ENCODE measurements around the gene GSTT2.
"Not testable (repeated sequence)": the region's sequence is repeated elsewhere in the genome, so short reads cannot be mapped to it uniquely, and the experiment has no call there.

Gene GSTT2

GRCh38 chr22:23974345-23974744, 5.6 kb upstream of the GSTT2 start, which contains the start of gene DDT:
DDT (minus strand) TSS chr22:23974441; CDS start chr22:23974414, 27 bp downstream.
- DNase-seq (ENCODE audit: low read depth in 2 of 2): not testable (repeated sequence)

DNA sequence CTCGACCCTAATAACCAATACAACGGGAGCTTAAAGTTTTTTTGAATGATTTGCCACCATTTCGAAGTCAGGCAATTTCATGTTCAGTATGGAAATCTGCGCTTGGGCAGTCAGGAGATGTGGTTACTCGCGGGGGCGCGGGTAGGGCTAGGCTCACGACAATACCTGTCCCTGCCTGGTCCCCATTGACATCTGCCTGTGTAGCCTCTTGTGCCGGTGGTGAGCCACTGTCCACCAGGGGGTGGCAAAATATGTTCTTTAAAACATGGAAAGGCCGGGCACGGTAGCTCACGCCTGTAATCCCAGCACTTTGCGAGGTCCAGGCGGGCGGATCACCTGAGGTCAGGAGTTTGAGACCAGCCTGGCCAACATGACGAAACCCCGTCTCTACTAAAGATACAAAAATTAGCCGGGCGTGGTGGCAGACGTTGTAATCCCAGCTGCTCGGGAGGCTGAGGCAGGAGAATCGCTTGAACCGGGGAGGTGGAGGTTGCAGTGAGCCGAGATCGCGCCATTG, 5.0 kb upstream of the GSTT2 start:
- DNase-seq (ENCODE audit: low read depth in 2 of 2): not testable (repeated sequence)

DNA sequence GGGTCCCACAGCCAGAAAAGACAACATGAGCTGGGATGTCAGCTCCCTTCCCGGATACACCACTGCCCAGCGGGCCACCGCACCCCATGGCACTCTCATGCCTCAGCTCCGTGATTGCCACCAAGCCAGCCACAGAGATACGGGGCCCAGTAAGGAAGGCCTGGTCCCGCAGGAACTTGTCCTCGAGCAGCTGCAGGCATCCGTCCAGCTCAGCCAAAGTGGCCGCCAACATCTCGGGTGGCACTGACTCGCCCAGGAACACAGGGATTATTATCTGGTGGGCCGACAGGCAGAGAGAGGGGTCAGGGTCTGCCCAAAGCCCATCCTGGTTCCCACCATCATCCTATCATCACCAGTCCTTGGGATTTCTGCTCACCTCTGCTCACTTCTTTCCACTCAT, 2.6 kb upstream of the GSTT2 start:
- not testable (repeated sequence) for DNase-seq (ENCODE audit: low read depth in 2 of 2)

DNA sequence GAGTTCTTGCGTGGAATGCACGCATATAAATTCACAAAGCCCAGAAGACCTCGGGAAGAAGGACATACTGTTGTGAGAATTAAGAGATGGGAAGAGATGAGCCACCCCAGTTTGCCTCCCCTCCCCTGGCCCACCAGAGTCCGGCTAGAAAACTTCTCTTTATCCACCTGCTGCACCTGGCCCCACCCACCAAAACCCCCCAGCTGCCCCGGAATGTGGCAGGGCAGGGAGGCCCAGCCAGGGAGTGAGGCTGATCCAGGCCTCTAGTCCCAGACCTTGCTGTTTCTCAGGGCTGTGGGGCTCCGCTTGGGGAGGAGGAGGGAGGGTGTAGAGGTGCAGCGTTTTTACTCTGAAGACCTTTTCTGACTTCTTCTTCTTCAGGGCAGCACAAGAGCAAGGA, 633 bp downstream of the GSTT2 start:
- not testable (repeated sequence) for DNase-seq (ENCODE audit: low read depth in 2 of 2)

- DNase-seq (ENCODE audit: low read depth in 2 of 2): no peak
Measured at GRCh38 chr22:23984430-23984829, 4.5 kb downstream of the GSTT2 start.

DNA sequence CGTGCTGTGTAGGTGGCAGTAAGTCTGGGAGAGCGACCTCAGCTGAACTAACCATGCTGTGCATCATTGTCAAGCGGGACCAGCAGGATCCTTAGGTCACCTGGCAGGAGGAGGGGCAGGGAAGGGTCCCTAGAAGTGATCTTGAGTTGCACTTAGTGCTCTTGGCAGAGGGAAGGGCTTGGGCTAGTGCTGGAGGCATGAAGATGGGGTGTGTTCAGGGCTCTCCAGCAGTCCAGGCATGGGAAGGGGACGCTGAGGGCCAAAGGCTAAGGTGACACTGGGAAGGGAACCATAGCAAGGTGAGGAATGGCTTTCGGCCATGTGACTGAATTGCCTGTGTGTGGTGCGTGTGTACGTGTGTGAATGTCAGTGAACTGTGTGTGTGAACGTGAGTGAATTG, 6.2 kb downstream of the GSTT2 start:
- DNase-seq (ENCODE audit: low read depth in 2 of 2): not testable (repeated sequence)

GRCh38 chr22:23986538-23987178, 6.7 kb downstream of the GSTT2 start:
- DNase-seq (ENCODE audit: low read depth in 2 of 2): not testable (repeated sequence)

- not testable (repeated sequence) for DNase-seq (ENCODE audit: low read depth in 2 of 2)
Measured at GRCh38 chr22:23989583-23990244, 9.8 kb downstream of the GSTT2 start.

- not testable (repeated sequence) for DNase-seq (ENCODE audit: low read depth in 2 of 2)
Measured at GRCh38 chr22:23993080-23993479, 13.1 kb downstream of the GSTT2 start.

DNA sequence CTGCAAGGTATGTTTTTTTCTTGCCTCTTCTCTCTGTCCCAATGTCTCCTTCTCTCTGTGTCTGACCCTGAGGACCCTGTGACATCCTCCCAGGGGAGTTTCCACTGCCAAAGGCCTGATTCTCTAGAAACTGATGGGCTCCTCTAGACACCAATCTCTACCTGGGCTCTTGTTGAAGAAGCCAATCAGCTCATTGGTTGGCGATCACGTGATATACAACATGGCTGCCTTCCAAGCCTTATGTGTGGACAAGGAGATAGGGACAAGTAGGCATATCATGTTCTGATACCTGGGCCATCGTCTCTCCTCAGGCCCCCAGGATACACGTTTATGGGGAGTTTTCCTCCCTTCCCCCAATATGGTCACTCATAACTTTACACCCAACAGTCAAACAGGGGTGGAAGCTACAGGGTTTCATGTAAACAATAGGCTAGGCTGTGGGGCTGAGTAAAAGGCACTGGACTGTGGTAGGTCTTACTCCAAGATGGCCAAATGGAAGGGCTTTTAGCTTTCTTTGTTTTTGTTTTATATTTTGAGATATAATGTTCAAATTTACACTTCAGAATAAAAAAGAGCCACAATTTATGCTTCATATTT, 13.7 kb downstream of the GSTT2 start:
- not testable (repeated sequence) for DNase-seq (ENCODE audit: low read depth in 2 of 2)

DNA sequence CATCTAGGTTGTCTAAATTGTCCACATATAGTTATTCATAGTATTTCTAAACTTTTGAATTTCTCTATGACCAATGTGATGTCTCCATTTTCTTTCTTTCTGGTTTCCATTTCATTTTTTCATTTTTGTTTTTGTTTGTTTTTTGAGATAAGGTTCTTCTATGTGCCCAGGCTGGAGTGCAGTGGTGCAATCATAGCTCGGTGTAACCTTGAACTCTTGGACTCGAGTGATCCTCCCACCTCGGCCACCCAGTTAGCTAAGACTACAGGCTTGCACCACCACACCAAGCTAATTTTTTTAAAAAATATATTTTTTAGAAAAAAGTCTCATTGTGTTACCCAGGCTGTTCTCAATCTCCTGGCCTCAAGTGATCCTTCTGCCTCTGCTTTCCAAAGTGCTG, 17.2 kb downstream of the GSTT2 start:
- no peak for DNase-seq (ENCODE audit: low read depth in 2 of 2)

DNA sequence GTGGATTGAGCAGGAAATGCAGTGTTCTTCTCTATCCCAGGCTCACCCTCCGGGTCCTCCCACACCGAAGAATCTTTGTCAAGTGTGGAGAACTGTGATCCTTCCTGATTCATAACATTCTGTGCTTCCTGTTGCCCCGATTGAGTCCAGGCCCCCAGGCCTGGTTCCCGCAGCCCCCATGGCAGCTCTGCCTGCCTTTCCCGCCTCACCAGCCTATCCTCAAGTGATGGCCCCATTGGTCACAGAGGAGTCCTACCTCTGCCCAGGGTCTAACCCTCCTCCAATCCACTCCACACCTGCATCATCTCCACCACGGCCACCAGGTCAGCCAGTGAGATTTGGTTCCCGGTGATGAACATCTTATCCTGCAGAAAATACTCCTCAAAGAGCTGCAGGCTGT, 19.8 kb downstream of the GSTT2 start:
- DNase-seq (ENCODE audit: low read depth in 2 of 2): not testable (repeated sequence)

GRCh38 chr22:24001314-24001713, 21.4 kb downstream of the GSTT2 start:
- no peak for DNase-seq (ENCODE audit: low read depth in 2 of 2)

DNA sequence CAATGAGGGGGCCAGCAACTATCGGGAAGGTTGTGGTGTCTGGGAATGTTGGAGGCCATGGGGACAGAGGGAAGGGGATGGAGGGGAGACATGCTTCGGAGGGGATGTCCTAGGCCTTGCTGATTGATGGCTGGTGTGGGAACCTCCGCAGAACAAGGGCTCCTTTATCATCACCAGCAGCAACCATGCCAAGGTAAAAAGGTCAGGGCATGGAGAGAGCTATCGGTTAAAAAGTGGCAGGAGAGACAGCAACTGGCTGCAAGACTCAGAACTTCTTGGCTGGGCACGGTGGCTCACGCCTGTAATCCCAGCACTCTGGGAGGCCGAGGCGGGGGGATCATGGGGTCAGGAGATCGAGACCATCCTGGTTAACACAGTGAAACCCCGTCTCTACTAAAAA, 22.3 kb downstream of the GSTT2 start:
- DNase-seq (ENCODE audit: low read depth in 2 of 2): no peak

DNA sequence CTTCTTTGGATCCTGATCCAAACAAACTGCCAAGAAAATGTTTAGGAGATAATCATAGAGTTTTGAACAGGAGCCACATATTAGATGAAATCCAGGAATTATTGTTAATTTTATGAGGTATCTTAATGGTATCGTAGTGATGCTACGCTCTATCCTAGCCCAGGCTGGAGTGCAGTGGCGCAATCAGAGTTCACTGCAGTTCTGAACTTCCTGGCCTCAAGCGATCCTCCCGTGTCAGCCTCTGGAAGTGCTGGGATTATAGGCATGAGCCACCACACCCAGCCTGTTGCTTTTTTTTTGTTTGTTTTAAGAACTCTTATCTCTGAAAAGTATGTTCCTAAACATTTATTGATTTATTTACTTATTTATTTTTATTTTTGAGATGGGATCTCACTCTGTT, 22.9 kb downstream of the GSTT2 start:
- no peak for DNase-seq (ENCODE audit: low read depth in 2 of 2)

DNA sequence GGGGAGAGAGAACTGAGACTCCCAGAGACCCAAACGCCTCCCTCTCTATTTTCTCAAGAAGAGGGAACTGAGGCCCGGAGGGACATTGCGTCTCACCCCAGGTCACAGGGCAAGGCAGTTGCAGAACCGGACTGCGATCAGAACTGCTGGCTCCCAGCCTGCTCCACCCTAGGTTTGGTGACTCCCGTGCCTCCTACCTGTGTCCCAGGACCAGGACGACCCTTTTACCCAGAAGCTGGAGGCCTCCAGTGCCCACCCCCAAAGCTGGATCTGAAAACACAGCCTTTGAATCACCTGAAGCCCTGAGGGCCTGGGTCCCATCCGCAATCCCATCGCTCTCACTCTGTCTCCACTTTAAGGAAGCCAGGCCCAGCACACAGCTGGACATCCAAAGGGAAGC, 24.0 kb downstream of the GSTT2 start:
- DNase-seq (ENCODE audit: low read depth in 2 of 2): no peak

DNA sequence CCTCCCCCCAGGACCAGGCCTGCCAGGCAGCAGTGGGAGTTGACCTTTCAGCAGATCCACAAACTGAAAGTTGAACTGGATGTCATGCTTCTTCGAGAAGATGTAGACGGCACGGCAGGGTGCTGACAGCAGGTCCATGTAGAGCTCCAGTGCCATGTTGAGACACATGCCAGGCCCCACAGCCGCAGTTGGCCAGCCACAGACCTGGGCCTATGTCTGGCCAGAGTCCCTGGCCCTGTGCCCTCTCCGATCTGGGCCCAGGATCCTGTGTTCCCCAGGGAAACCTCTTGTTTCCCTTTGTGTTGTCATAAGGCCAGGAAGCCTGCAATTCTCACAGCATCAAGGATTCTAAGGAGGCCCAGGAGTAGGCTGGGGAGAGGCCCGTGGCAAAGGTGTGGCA, 25.3 kb downstream of the GSTT2 start, which contains the start of gene GSTT4:
Gene GSTT4 (minus strand): TSS at position 253 of the 400 bp plus-strand sequence. CDS start 97 bp downstream, at position 156.
- DNase-seq (ENCODE audit: low read depth in 2 of 2): no peak

DNA sequence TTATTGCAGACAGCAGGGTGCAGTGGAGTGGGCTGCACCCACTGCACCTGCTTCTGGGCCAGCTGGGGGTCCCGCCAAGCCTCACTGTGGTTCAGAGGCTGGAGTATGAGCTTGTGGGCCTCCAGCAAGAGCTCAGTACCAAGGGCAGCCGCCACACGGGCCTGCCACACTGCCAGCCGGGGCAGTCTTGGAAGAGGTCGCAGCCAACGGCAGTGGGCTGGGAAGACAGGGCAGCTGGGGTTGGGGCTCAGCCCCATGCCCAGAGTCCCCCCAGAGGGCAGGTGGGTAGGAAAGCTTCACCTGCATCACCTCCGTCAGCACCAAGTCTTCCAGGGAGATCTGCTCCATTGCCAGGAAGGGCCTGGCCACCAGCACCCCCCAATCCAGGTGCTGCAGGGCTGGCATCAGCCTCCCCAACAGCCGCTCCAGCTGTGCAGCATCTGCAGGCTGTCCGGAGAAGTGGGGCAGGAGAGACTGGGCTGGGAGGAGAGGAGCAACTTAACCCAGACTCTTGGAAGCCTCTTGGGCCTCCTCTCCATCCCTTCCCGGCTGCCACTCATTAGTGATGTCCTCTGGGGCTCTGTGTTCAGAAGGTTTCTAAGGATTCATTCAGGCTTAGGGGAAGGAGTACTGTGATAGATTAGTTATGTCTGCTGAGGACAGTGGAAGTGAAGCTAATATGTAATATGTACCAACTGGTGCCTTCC, 26.4 kb downstream of the GSTT2 start:
- DNase-seq (ENCODE audit: low read depth in 2 of 2): no peak

- DNase-seq (ENCODE audit: low read depth in 2 of 2): no peak
Measured at GRCh38 chr22:24006914-24007214, 26.9 kb downstream of the GSTT2 start.

DNA sequence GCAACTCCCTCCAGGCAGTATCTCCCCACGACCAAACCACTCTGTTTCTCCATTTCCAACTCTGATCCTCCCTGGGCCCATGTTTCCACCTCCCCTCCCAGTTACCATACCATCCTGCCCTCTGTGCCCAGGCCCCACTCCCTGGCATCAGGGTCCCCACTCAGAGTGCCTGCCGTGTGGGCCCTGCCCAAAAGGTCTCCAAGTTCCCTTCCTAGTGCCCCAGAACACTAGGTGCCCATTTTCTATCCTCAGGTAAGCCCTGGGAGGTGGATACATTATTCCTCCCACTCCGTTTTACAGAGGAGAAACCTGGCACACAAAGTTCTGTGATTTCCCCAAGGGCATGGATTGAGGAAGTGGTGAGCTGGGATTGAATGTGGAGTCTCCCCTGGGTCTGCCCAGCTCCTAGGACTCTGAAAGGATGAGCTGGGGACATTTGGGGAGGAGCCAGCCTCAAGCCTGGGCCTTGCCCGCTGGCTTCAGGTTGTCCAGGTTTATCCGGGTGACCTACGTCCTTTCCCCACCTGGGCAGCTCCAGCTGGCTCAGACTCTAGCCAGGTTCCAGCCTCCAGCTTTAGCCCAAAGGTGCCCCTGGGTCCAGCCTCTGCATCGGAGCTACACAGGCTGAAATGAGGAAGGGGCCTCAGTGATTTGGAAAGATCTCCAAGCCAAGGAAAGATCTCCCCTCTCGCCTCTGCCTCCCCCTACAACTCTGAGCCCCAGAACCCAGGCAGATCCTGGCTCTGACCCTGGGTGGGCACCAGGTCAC, 27.5 kb downstream of the GSTT2 start:
- no peak for DNase-seq (ENCODE audit: low read depth in 2 of 2)

DNA sequence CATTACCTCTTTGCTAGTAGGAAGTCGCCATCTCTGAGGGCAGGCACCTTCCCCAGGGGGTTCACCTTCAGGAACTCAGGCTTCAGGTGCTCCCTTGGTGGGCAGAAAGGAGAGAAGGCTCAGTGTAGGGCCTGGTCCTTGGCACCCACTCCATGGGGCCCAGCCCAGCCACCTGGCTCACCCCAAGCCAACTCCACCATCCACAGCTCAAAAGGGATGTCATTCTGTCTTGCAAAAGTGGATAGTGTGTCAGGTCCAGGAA, 28.0 kb downstream of the GSTT2 start:
- no peak for DNase-seq (ENCODE audit: low read depth in 2 of 2)
